GM12878 (cell line): ENCODE data around the gene BIN1. TPM values are rescaled to one million over a fixed set of nuclear protein-coding genes. Genes with fewer than 3 reads are reported as not detected.

Source experiments
- ATAC-seq: fragments of 200-7000 bp; cut with Tn5 transposase; 3 replicates; pipeline ENCODE4 v1.9.1; 2020; ENCODE audit warnings: mild to moderate bottlenecking, moderate library complexity
- BruUV-seq: library from RNA; stranded (reverse); fragments of 400-500 nt; replicated peaks from 2 replicates; lab custom pipeline; 2021; lab: Mats Ljungman, UMichigan
- CTCF ChIA-PET: fragments of 300-600 bp; sonication (Branson Sonifier 250); formaldehyde crosslinking; extraction: SDS; loops from one replicate; lab custom pipeline; 2021; ENCODE audit warnings: inconsistent platforms; lab: Yijun Ruan, JAX
- POLR2A ChIA-PET: fragments of 350-600 bp; formaldehyde crosslinking; extraction: SDS; loops from one replicate; lab custom pipeline; 2021; ENCODE audit warnings: inconsistent platforms; lab: Charles Lee
- RAD21 ChIA-PET: fragments of 300-600 bp; sonication (Branson Sonifier 250); formaldehyde crosslinking; loops from one replicate; lab custom pipeline; 2023; ENCODE audit warnings: antibody characterized with exemption; ENCODE audit not compliant: unreplicated experiment; lab: Charles Lee
- SMC1A ChIA-PET: fragments of 300-600 bp; sonication (Branson Sonifier 250); formaldehyde crosslinking; loops from one replicate; lab custom pipeline; 2023; ENCODE audit not compliant: unreplicated experiment, uncharacterized antibody; lab: Charles Lee
- DNase-seq: peaks from one replicate; pipeline ENCODE4 v3.0.0-alpha.2; 2011; ENCODE audit warnings: low read depth, low spot score
- FAIRE-seq: peaks from 3 replicates; lab custom pipeline; 2011; peaks lifted over from hg19 to GRCh38; lab: Jason Lieb, UNC
- H2AFZ ChIP-seq: 2 replicates; pipeline ENCODE4 v1.6.0; 2011; ENCODE audit warnings: low read depth, low read length, control low read depth; ENCODE audit not compliant: control insufficient read depth
- H3K27ac ChIP-seq: 2 replicates; pipeline ENCODE4 v1.5.1; 2011; ENCODE audit warnings: control low read depth; ENCODE audit not compliant: control insufficient read depth, insufficient read depth
- H3K27me3 ChIP-seq, 2 experiments: replicated peaks in 1 of 2; 2 replicates each; pipeline versions ENCODE4 v1.6.0 to v1.6.1; 2011; ENCODE audit warnings: low read length in 1 of 2; ENCODE audit not compliant: control insufficient read depth in 2 of 2, insufficient read depth in 2 of 2
- H3K36me3 ChIP-seq, 2 experiments: 2 replicates each; pipeline ENCODE4 v1.5.1; 2011; ENCODE audit warnings: low read length in 1 of 2; ENCODE audit not compliant: control insufficient read depth in 2 of 2, insufficient read depth in 2 of 2
- H3K4me1 ChIP-seq: 2 replicates; pipeline ENCODE4 v1.6.1; 2011; ENCODE audit warnings: mild to moderate bottlenecking, low read length, moderate library complexity, mixed read lengths; ENCODE audit not compliant: control insufficient read depth, insufficient read depth
- H3K4me2 ChIP-seq: 2 replicates; pipeline ENCODE4 v1.6.0; 2011; ENCODE audit warnings: control low read depth; ENCODE audit not compliant: control insufficient read depth, insufficient read depth
- H3K4me3 ChIP-seq: fragments of 200-600 bp; sonication (generic); 2 replicates; pipeline ENCODE4 v1.5.1; 2016
- H3K79me2 ChIP-seq: 2 replicates; pipeline ENCODE4 v1.6.0; 2011; ENCODE audit warnings: low read length; ENCODE audit not compliant: control insufficient read depth, insufficient read depth
- H3K9ac ChIP-seq: 2 replicates; pipeline ENCODE4 v1.8.0; 2011; ENCODE audit warnings: low read length, control low read depth, mixed read lengths; ENCODE audit not compliant: control insufficient read depth, insufficient read depth
- H3K9me3 ChIP-seq: replicated peaks from 3 replicates; pipeline ENCODE4 v1.5.1; 2011; ENCODE audit warnings: mild to moderate bottlenecking, low read length; ENCODE audit not compliant: control insufficient read depth, insufficient read depth
- H4K20me1 ChIP-seq: 2 replicates; pipeline ENCODE4 v1.6.0; 2011; ENCODE audit not compliant: control insufficient read depth, insufficient read depth
- CEBPZ ChIP-seq: fragments of 150-350 bp; IDR thresholded peaks from 2 replicates; pipeline ENCODE4 v1.6.1; 2016; ENCODE audit warnings: low read depth, low read length
- CHD1 ChIP-seq: IDR thresholded peaks from 2 replicates; pipeline ENCODE4 v1.6.1; 2012; ENCODE audit warnings: low read depth, low read length, improper control_type of control experiment
- NRF1 ChIP-seq: conservative IDR thresholded peaks from 2 replicates; pipeline ENCODE4 v1.6.1; 2011; ENCODE audit warnings: mild to moderate bottlenecking, low read depth, low read length, improper control_type of control experiment
- WGBS: methylation state at CpG from one replicate; pipeline ENCODE4 v1.1.6; 2016; ENCODE audit warnings: low lambda C conversion rate; ENCODE audit not compliant: insufficient replicate concordance, insufficient coverage; ENCODE audit errors: missing lambda C conversion rate; 5-methylcytosine and 5-hydroxymethylcytosine counted together
- in situ Hi-C: fragments of 300-500 bp; cut with MboI; formaldehyde crosslinking; loops from 9 replicates; pipeline ENCODE4 v1.14.3; 2018; ENCODE audit warnings: mixed read lengths
- intact Hi-C: fragments of 100-400 bp; cut with micrococcal nuclease; formaldehyde crosslinking; loops from one replicate; pipeline ENCODE4 v1.14.2; 2022; ENCODE audit not compliant: unreplicated experiment
- polyA plus RNA-seq, 11 experiments: library from polyadenylated mRNA; depleted of rRNA in 4 of 11; unstranded in 6 of 11; stranded (reverse) in 5 of 11; fragments of >200 nt; fragmentation: Nextera tagmentation in 4 of 11; fragmentation: Illumina TruSeq in 1 of 11; extraction: Ambion mirVana in 4 of 11; extraction: Trizol in 1 of 11; gene quantifications; 1 replicate in 1 of 11; 2 replicates in 10 of 11; pipeline versions ENCODE4 v1.2.1 to v1.2.3, GENCODE V29; 2011 to 2016; ENCODE audit warnings: inconsistent platforms in 2 of 11, missing spikeins in 2 of 11, low read depth in 1 of 11
- total RNA-seq, 4 experiments: library from RNA; depleted of rRNA in 3 of 4; stranded (reverse); fragments of >200 nt in 3 of 4; fragmentation: Illumina TruSeq in 1 of 4; extraction: Trizol in 1 of 4; gene quantifications; 2 replicates each; pipeline versions ENCODE4 v1.2.1 to v1.2.3, GENCODE V29; 2013 to 2021

The BIN1 gene
- total and polyA plus RNA-seq, 10 of the 15 experiments (the other 5 are each of a cell fraction or from before 2014, with no cell fraction given): 0.32 to 21.3 (median 11.2) TPM

GRCh38 chr2:127097841-127098651, 8.9 kb downstream of the BIN1 start:
- no peaks in the 10 kb centered on the region for H3K4me1 ChIP-seq
- H3K36me3 ChIP-seq: no peaks in the 10 kb centered on the region
- ATAC-seq (peak; percentile 10; the same call in 2 of the 3 replicates), FAIRE-seq (no peak), DNase-seq (no peak)
- H3K27ac ChIP-seq: no peak overlapping the region
- in situ Hi-C loops (no loop called here), intact Hi-C loops (no loop called here)
- no peak overlapping the region for H3K4me2 ChIP-seq
- no peak overlapping the region for H3K9ac ChIP-seq
- RAD21 ChIA-PET: no interaction called here
- H3K79me2 ChIP-seq: no peaks in the 10 kb centered on the region
- no TSS peak for BruUV-seq
- no peak overlapping the region for H2AFZ ChIP-seq
- no peak overlapping the region for H3K4me3 ChIP-seq
- 42% methylated on average over 12 of the region's 16 CpGs for WGBS
- H3K27me3 ChIP-seq: no peaks in the 10 kb centered on the region; a peak in 1 of 4 replicates
- CTCF ChIA-PET: no interaction called here
- no peaks in the 10 kb centered on the region for H4K20me1 ChIP-seq
- no peak for TF ChIP-seq CHD1
- no peak for TF ChIP-seq NRF1
- no peak for TF ChIP-seq CEBPZ
- H3K9me3 ChIP-seq: no peaks in the 10 kb centered on the region
- SMC1A ChIA-PET: no interaction called here
- POLR2A ChIA-PET: interaction anchor here (0.6 kb wide), 1 partner anchor 872 kb away, joined by 5 read pairs; no protein-coding TSS in a partner anchor
